Muscle of arm (tissue), 12 donors: ENCODE data around the gene ZNF69. TPM values are rescaled to one million over a fixed set of nuclear protein-coding genes. Genes with fewer than 3 reads are reported as not detected.

Experiments
- DNase-seq: peaks from one replicate; pipeline ENCODE4 v3.0.0-alpha.2; 2013
- polyA plus RNA-seq, 12 donors: library from polyadenylated mRNA; unstranded; fragments of 120-200 nt; gene quantifications; one replicate each; pipeline ENCODE4 v1.2.1, GENCODE V29; 2013; ENCODE audit not compliant: insufficient read length in 12 of 12

The ZNF69 gene
- polyA plus RNA-seq, 12 donors: 2.8 to 10.5 (median 3.9) TPM; not detected in 1

GRCh38 chr19:11950312-11950711, 62.7 kb downstream of the ZNF69 start:
- no peak for DNase-seq

Other genes starting within 250 kb of the ZNF69 start
- 1 to 10 TPM in 10 of 12 donors, not detected in 2; 3.7 to 8.0 (median 5.4) TPM for gene ZNF823, start 148.8 kb upstream of the ZNF69 start, polyA plus RNA-seq
- gene ZNF441, start 120.8 kb upstream of the ZNF69 start, polyA plus RNA-seq: 10 to 100 TPM in 3 of 12 donors, 1 to 10 TPM in 8, not detected in 1; 2.3 to 13.1 (median 7.6) TPM
- 1 to 10 TPM in 10 of 12 donors, not detected in 2; 2.6 to 6.1 (median 4.0) TPM for gene ZNF491, start 89.3 kb upstream of the ZNF69 start, polyA plus RNA-seq
- gene ZNF440, start 73.5 kb upstream of the ZNF69 start, polyA plus RNA-seq: 10 to 100 TPM in 2 of 12 donors, 1 to 10 TPM in 9, not detected in 1; 3.8 to 14.2 (median 6.1) TPM
- gene ZNF439, start 39.1 kb upstream of the ZNF69 start, polyA plus RNA-seq: 10 to 100 TPM in 1 of 12 donors, 1 to 10 TPM in 10, not detected in 1; 2.9 to 11.7 (median 5.5) TPM
- gene ZNF700, start 37.3 kb downstream of the ZNF69 start, polyA plus RNA-seq: 10 to 100 TPM in 4 of 12 donors, 1 to 10 TPM in 7, not detected in 1; 4.3 to 14.4 (median 8.1) TPM
- 1 to 10 TPM in 10 of 12 donors, not detected in 2; 1.2 to 4.2 (median 2.2) TPM for gene ZNF763, start 77.3 kb downstream of the ZNF69 start, polyA plus RNA-seq
- gene ZNF433, start 147.9 kb downstream of the ZNF69 start, polyA plus RNA-seq: 1 to 10 TPM in 10 of 12 donors, not detected in 2; 2.9 to 7.7 (median 4.8) TPM
- gene ZNF878, start 165.2 kb downstream of the ZNF69 start, polyA plus RNA-seq: under 1 TPM in 10 of 12 donors, not detected in 2; 0.18 to 0.92 (median 0.52) TPM
- 10 to 100 TPM in 9 of 12 donors, 1 to 10 TPM in 3; 8.4 to 62.7 (median 11.7) TPM for gene ZNF844, start 176.9 kb downstream of the ZNF69 start, polyA plus RNA-seq